ENCODE data around the gene EPHB1. TPM values are rescaled to one million over a fixed set of nuclear protein-coding genes. Genes with fewer than 3 reads are reported as not detected.

EPHB1 gene
- total and polyA plus RNA-seq, 4 donors, result 0.23 to 1.7 (median 0.52) TPM

DNA sequence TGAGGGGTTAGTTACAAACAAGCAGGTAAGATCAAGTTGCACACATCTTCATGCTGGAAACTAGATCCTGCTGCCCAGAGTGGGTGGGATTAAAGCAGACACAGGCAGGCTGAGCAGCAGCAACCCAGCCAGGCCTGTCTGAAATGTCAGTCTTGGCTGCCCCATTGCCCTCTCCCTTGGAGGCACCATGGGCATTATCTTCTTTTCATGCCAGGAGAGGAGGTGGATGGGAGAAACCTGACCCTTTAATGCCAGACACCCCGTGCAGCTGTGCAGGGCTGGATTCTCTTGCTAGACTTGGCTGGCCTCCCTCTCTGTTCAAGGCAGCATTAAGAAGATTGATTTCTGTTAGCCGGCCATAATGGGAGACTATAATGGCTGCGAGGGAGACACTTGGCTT is 23.0 kb upstream of the EPHB1 start:
- no peaks in the 10 kb centered on the region for H3K4me1 ChIP-seq (ENCODE audit: control insufficient read depth in 4 of 4, insufficient read depth in 4 of 4, low read length in 3 of 4)
- no peaks in the 10 kb centered on the region for H3K27me3 ChIP-seq (ENCODE audit: control insufficient read depth in 4 of 4, insufficient read depth in 4 of 4, low read length in 3 of 4)
- no peaks in the 10 kb centered on the region for H3K36me3 ChIP-seq (ENCODE audit: control insufficient read depth in 4 of 4, insufficient read depth in 3 of 4, low read depth in 1 of 4, low read length in 3 of 4)
- 83% methylated on average over 3 of the region's 3 CpGs for WGBS
- no peak for DNase-seq (ENCODE audit: low spot score)
- no peak overlapping the region for H3K4me3 ChIP-seq (ENCODE audit: low read depth in 1 of 3, low read length in 3 of 3)
- no peak overlapping the region for H3K27ac ChIP-seq (ENCODE audit: low read depth in 1 of 2, low read length in 2 of 2)
- H3K9me3 ChIP-seq (ENCODE audit: control insufficient read depth in 4 of 4, low read length in 3 of 4), result no peaks in the 10 kb centered on the region
- H3K9ac ChIP-seq (ENCODE audit: low read depth in 1 of 2, low read length in 2 of 2), result no peak overlapping the region
- TF ChIP-seq, protein P1, sequence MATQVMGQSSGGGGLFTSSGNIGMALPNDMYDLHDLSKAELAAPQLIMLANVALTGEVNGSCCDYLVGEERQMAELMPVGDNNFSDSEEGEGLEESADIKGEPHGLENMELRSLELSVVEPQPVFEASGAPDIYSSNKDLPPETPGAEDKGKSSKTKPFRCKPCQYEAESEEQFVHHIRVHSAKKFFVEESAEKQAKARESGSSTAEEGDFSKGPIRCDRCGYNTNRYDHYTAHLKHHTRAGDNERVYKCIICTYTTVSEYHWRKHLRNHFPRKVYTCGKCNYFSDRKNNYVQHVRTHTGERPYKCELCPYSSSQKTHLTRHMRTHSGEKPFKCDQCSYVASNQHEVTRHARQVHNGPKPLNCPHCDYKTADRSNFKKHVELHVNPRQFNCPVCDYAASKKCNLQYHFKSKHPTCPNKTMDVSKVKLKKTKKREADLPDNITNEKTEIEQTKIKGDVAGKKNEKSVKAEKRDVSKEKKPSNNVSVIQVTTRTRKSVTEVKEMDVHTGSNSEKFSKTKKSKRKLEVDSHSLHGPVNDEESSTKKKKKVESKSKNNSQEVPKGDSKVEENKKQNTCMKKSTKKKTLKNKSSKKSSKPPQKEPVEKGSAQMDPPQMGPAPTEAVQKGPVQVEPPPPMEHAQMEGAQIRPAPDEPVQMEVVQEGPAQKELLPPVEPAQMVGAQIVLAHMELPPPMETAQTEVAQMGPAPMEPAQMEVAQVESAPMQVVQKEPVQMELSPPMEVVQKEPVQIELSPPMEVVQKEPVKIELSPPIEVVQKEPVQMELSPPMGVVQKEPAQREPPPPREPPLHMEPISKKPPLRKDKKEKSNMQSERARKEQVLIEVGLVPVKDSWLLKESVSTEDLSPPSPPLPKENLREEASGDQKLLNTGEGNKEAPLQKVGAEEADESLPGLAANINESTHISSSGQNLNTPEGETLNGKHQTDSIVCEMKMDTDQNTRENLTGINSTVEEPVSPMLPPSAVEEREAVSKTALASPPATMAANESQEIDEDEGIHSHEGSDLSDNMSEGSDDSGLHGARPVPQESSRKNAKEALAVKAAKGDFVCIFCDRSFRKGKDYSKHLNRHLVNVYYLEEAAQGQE (IDR thresholded peaks at IDR 0.05), result no peak
- no peak for TF ChIP-seq SP1 (IDR thresholded peaks at IDR 0.05)

DNA sequence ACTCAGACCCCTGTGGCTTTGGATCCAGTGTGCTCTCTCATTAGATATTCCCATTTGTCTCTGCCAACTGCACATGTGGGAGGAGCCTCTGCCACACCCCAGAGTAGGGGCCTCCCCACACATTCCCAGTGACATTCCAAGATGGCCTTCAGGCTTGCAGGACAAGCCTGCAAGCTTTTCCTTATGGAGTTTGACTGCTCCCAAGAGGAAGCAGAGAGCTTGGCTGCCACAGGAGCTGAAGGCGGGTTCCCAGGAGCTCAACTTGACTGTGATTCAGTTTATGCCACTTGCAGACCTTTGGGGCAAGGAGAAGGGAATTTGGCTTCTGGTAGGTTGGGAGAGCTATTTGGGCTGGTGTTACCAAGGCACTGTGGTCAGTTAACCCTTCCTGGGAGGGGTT is 22.5 kb upstream of the EPHB1 start:
- Histone ChIP-seq H3K27me3 (ENCODE audit: control insufficient read depth in 4 of 4, insufficient read depth in 4 of 4, low read length in 3 of 4) (no peaks in the 10 kb centered on the region), H3K4me1 (ENCODE audit: control insufficient read depth in 4 of 4, insufficient read depth in 4 of 4, low read length in 3 of 4) (no peaks in the 10 kb centered on the region), H3K36me3 (ENCODE audit: control insufficient read depth in 4 of 4, insufficient read depth in 3 of 4, low read depth in 1 of 4, low read length in 3 of 4) (no peaks in the 10 kb centered on the region), H3K4me3 (ENCODE audit: low read depth in 1 of 3, low read length in 3 of 3) (no peak overlapping the region), H3K9ac (ENCODE audit: low read depth in 1 of 2, low read length in 2 of 2) (no peak overlapping the region), H3K9me3 (ENCODE audit: control insufficient read depth in 4 of 4, low read length in 3 of 4) (no peaks in the 10 kb centered on the region), H3K27ac (ENCODE audit: low read depth in 1 of 2, low read length in 2 of 2) (no peak overlapping the region)
- DNase-seq (ENCODE audit: low spot score), result no peak
- 95% methylated on average over 1 of the region's 1 CpG for WGBS
- TF ChIP-seq SP1 (IDR thresholded peaks at IDR 0.05), result no peak
- TF ChIP-seq, protein P2, sequence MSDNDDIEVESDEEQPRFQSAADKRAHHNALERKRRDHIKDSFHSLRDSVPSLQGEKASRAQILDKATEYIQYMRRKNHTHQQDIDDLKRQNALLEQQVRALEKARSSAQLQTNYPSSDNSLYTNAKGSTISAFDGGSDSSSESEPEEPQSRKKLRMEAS (IDR thresholded peaks at IDR 0.05), result no peak
- no peak for TF ChIP-seq NR2F2 (IDR thresholded peaks at IDR 0.05)
- no peak for TF ChIP-seq RXRA (IDR thresholded peaks at IDR 0.05)
- TF ChIP-seq, protein P3, sequence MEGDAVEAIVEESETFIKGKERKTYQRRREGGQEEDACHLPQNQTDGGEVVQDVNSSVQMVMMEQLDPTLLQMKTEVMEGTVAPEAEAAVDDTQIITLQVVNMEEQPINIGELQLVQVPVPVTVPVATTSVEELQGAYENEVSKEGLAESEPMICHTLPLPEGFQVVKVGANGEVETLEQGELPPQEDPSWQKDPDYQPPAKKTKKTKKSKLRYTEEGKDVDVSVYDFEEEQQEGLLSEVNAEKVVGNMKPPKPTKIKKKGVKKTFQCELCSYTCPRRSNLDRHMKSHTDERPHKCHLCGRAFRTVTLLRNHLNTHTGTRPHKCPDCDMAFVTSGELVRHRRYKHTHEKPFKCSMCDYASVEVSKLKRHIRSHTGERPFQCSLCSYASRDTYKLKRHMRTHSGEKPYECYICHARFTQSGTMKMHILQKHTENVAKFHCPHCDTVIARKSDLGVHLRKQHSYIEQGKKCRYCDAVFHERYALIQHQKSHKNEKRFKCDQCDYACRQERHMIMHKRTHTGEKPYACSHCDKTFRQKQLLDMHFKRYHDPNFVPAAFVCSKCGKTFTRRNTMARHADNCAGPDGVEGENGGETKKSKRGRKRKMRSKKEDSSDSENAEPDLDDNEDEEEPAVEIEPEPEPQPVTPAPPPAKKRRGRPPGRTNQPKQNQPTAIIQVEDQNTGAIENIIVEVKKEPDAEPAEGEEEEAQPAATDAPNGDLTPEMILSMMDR (IDR thresholded peaks at IDR 0.05; ENCODE audit: low read depth, low read length, missing input control), result no peak
- TF ChIP-seq TAF1 (conservative IDR thresholded peaks at IDR 0.05), result no peak

DNA sequence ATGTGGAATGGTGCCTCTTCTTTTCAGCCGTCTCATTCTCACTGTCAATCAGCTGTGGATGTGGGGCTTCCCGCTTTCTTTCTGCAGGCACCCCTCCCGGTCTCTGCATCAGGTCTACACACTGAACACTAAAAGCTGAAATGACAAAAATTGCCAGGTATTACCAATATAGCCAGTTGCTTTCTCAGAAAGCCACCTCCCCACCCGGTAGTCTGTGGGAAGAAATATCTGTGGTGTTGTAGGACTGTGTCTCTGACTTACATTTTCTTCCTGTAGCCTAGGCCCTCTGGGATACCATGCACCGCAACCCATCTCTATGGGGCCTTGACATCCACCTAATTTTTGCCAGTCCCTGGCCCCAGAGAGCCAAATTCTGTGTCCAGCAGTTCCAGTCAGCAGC is 19.2 kb upstream of the EPHB1 start:
- H3K4me1 ChIP-seq (ENCODE audit: control insufficient read depth in 4 of 4, insufficient read depth in 4 of 4, low read length in 3 of 4), result no peaks in the 10 kb centered on the region
- H3K36me3 ChIP-seq (ENCODE audit: control insufficient read depth in 4 of 4, insufficient read depth in 3 of 4, low read depth in 1 of 4, low read length in 3 of 4), result no peaks in the 10 kb centered on the region
- H3K9ac ChIP-seq (ENCODE audit: low read depth in 1 of 2, low read length in 2 of 2), result no peak overlapping the region
- no peak overlapping the region for H3K4me3 ChIP-seq (ENCODE audit: low read depth in 1 of 3, low read length in 3 of 3)
- WGBS, result 93% methylated on average over 5 of the region's 5 CpGs
- H3K9me3 ChIP-seq (ENCODE audit: control insufficient read depth in 4 of 4, low read length in 3 of 4), result no peaks in the 10 kb centered on the region
- no peak overlapping the region for H3K27ac ChIP-seq (ENCODE audit: low read depth in 1 of 2, low read length in 2 of 2)
- no peak for DNase-seq (ENCODE audit: low spot score)
- no peaks in the 10 kb centered on the region for H3K27me3 ChIP-seq (ENCODE audit: control insufficient read depth in 4 of 4, insufficient read depth in 4 of 4, low read length in 3 of 4)
- TF ChIP-seq, protein P4, sequence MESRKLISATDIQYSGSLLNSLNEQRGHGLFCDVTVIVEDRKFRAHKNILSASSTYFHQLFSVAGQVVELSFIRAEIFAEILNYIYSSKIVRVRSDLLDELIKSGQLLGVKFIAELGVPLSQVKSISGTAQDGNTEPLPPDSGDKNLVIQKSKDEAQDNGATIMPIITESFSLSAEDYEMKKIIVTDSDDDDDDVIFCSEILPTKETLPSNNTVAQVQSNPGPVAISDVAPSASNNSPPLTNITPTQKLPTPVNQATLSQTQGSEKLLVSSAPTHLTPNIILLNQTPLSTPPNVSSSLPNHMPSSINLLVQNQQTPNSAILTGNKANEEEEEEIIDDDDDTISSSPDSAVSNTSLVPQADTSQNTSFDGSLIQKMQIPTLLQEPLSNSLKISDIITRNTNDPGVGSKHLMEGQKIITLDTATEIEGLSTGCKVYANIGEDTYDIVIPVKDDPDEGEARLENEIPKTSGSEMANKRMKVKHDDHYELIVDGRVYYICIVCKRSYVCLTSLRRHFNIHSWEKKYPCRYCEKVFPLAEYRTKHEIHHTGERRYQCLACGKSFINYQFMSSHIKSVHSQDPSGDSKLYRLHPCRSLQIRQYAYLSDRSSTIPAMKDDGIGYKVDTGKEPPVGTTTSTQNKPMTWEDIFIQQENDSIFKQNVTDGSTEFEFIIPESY (IDR thresholded peaks at IDR 0.05), result no peak
- TF ChIP-seq, protein P3 (IDR thresholded peaks at IDR 0.05; ENCODE audit: low read depth, low read length, missing input control), result no peak
- TF ChIP-seq, protein P2 (IDR thresholded peaks at IDR 0.05), result no peak
- no peak for TF ChIP-seq RAD21 (IDR thresholded peaks at IDR 0.05)
- TF ChIP-seq TAF1 (conservative IDR thresholded peaks at IDR 0.05), result no peak
- no peak for TF ChIP-seq EGR1 (IDR thresholded peaks at IDR 0.05; ENCODE audit: low read depth in 2 of 2)
- TF ChIP-seq, protein P1 (IDR thresholded peaks at IDR 0.05), result no peak
- TF ChIP-seq HNF4A (conservative IDR thresholded peaks at IDR 0.05), result no peak
- TF ChIP-seq NR2F2 (IDR thresholded peaks at IDR 0.05), result no peak
- TF ChIP-seq YY1 (IDR thresholded peaks at IDR 0.05), result no peak
